GM23338 (cell line): ENCODE measurements around the gene PIN1.

Experiments used
- CREB1 ChIP-seq: fragments of 250-450 bp; sonication (Bioruptor Pico); IDR thresholded peaks from 2 replicates; pipeline ENCODE4 v1.5.0; 2020; ENCODE audit warnings: low read depth, mild to moderate bottlenecking, moderate library complexity
- EZH2 ChIP-seq: fragments of 200-600 bp; sonication (generic); IDR thresholded peaks from one replicate; pipeline ENCODE4 v1.8.0; 2017; ENCODE audit warnings: antibody characterized with exemption, mild to moderate bottlenecking, low read depth; ENCODE audit not compliant: unreplicated experiment
- EZH2phosphoT487 ChIP-seq: fragments of 200-600 bp; sonication (generic); IDR thresholded peaks from one replicate; pipeline ENCODE4 v1.8.1; 2018; ENCODE audit warnings: antibody characterized with exemption; ENCODE audit not compliant: unreplicated experiment
- JUNB ChIP-seq: IDR thresholded peaks from one replicate; pipeline ENCODE4 v1.6.1; 2016; ENCODE audit warnings: antibody characterized with exemption; ENCODE audit not compliant: unreplicated experiment
- NANOG ChIP-seq: IDR thresholded peaks from 2 replicates; pipeline ENCODE4 v1.6.1; 2016; ENCODE audit warnings: antibody characterized with exemption, borderline replicate concordance
- POLR2AphosphoS5 ChIP-seq: IDR thresholded peaks from 2 replicates; pipeline ENCODE4 v1.6.1; 2016; ENCODE audit warnings: antibody characterized with exemption, low read depth
- REST ChIP-seq: IDR thresholded peaks from one replicate; pipeline ENCODE4 v1.6.1; 2018; ENCODE audit warnings: antibody characterized with exemption; ENCODE audit not compliant: unreplicated experiment
- ZNF114 ChIP-seq: fragments of 250-450 bp; sonication (Bioruptor Pico); IDR thresholded peaks from 2 replicates; pipeline ENCODE4 v1.5.0; 2020; ENCODE audit warnings: mild to moderate bottlenecking, moderate library complexity
- ZNF331 ChIP-seq: fragments of 250-450 bp; sonication (Bioruptor Pico); IDR thresholded peaks from 2 replicates; pipeline ENCODE4 v1.5.0; 2020; ENCODE audit warnings: low read depth, mild to moderate bottlenecking, moderate library complexity
- ZNF462 ChIP-seq: fragments of 250-450 bp; sonication (Bioruptor Pico); IDR thresholded peaks from 2 replicates; pipeline ENCODE4 v1.5.0; 2020; ENCODE audit warnings: mild to moderate bottlenecking, moderate library complexity
- TF ChIP-seq, protein P1 (sequence below), 2 experiments: fragments of 200-600 bp in 1 of 2; sonication (generic) in 1 of 2; conservative IDR thresholded peaks; 2 replicates each; pipeline versions ENCODE4 v1.5.1 to v1.6.1; 2016 to 2017; ENCODE audit warnings: antibody characterized with exemption in 2 of 2, low read depth in 2 of 2, mild to moderate bottlenecking in 2 of 2, moderate library complexity in 1 of 2

DNA sequence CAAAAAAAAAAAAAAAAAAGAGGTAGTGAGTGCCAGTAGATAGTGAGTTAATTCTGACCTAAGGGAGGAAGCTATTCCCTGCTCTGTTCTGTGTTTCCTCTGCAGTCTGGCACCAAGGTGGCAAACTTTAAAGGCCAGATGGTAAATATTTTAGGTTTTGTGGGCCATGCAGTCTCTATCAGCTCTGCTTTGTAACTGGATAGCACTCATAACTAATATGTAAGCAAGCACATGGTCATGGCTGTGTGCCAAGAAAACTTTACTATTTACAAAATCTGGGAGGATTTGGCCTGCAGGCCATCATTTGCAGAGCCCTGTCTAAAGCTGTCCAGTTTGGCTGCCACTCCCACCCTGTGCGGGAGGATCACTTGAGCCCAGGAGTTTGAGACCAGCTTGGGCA lies 4.3 kb downstream of the PIN1 start:
- TF ChIP-seq, protein P1, sequence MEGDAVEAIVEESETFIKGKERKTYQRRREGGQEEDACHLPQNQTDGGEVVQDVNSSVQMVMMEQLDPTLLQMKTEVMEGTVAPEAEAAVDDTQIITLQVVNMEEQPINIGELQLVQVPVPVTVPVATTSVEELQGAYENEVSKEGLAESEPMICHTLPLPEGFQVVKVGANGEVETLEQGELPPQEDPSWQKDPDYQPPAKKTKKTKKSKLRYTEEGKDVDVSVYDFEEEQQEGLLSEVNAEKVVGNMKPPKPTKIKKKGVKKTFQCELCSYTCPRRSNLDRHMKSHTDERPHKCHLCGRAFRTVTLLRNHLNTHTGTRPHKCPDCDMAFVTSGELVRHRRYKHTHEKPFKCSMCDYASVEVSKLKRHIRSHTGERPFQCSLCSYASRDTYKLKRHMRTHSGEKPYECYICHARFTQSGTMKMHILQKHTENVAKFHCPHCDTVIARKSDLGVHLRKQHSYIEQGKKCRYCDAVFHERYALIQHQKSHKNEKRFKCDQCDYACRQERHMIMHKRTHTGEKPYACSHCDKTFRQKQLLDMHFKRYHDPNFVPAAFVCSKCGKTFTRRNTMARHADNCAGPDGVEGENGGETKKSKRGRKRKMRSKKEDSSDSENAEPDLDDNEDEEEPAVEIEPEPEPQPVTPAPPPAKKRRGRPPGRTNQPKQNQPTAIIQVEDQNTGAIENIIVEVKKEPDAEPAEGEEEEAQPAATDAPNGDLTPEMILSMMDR (conservative IDR thresholded peaks at IDR 0.05; ENCODE audit: low read depth in 2 of 2) = no peak
- TF ChIP-seq EZH2phosphoT487 = no peak
- no peak for TF ChIP-seq EZH2
- TF ChIP-seq NANOG = no peak
- no peak for TF ChIP-seq ZNF331 (CRISPR knock-in tag)
- TF ChIP-seq ZNF462 (CRISPR knock-in tag) = no peak
- TF ChIP-seq REST = no peak
- no peak for TF ChIP-seq CREB1
- TF ChIP-seq POLR2AphosphoS5 = no peak
- TF ChIP-seq JUNB = no peak
- no peak for TF ChIP-seq ZNF114
